Renal cortical epithelial cell (primary cell): ENCODE measurements around the gene HEMGN. TPM values are rescaled to one million over a fixed set of nuclear protein-coding genes. Genes with fewer than 3 reads are reported as not detected.
A peak's percentile ranks its signal among the peaks of the same experiment; 100 is the strongest.

Experiments
- DNase-seq: peaks from one replicate; pipeline ENCODE4 v3.0.0-alpha.2; 2011; ENCODE audit warnings: low read depth
- total RNA-seq: library from RNA; depleted of rRNA; stranded (reverse); fragments of >200 nt; gene quantifications from 2 replicates; pipeline ENCODE4 v1.2.3, GENCODE V29; 2014

HEMGN gene
- total RNA-seq, 1 donor from 2014 or later, result not detected

DNA sequence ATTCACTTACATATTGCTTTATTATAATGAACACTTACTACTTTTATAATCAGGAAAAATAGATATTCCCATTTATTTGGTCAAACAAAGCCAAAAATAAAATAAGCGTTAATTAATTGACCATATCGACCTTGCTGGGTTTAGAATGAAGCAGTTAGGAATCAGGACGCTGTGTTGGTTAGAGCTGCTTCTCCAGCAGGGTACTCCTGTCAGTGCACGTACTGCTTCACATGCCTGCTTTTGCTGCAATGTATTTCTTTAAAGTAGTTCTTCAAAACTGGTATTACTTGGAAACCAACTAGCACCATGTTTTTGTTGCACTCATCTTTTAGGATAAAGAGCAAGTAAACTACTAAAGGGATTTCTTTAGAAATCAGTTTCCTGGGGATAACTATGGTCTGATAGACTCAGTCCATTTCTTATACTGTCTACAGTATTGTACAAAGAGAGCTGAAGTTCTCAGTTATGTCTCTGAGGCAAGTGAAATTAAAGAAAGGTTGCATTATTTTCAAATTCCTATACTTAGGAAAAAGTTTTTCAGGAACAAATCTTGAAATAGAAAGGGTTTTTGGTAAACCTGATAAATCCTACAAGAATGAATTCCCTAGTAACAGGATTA, 8.9 kb downstream of the HEMGN start:
- DNase-seq, result no peak

GRCh38 chr9:97925497-97926334, 12.3 kb downstream of the HEMGN start:
- DNase-seq, result no peak

DNA sequence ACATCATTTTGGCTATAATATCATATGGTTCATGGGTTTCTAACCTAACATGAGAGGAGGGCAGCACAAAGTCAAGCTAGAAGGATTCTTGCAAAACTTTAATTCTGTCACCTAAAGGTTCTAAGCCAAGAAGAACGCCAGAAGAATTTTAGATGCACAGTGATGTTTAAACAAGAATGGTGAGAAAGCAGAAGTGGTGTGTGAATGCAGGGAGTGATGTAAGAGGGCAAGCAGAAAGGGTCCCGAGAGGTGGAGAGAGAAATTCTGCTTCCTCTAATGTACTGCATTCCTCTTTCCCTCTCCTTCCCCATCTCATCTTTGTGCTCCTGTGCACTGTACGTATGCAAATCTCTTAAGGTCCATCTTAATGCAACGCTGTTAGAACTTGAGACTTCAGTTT, 13.6 kb downstream of the HEMGN start:
- no peak for DNase-seq

GRCh38 chr9:97923529-97924108, 14.4 kb downstream of the HEMGN start:
- DNase-seq, result peak; percentile 70

- peak; percentile 94 for DNase-seq
Observed at GRCh38 chr9:97921959-97922724, 15.8 kb downstream of the HEMGN start, which contains the start of gene TRMO. Gene TRMO, minus strand, starts transcription at chr9:97922500. Its CDS starts 7 bp downstream, at chr9:97922493.

DNA sequence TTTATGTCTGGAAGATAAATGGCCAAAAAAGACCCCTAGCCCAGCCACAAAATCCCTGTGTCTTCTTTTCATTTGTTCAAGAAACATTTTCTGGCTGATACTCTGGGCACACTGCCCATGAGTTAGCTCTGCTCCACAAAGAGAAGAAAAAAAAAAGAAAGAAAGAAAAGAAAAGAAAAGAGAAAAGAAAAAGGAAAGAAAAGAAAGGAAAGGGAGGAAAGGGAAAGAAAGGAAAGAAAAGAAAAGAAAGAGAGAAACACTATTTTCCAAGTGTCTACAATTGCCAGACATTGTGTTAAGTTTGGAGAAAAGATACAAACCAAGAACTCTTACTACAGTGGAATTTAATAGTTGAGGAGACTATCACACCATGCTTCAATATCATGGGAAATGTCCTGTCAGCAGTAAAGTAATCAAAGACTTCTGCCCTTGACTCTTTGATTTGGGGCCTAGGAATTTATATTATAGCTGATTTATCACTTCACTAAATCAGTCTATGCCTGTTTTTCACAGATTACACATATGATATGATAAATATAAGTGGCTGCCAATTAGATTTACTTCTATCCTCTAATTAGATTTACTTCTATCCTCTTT, 18.7 kb downstream of the HEMGN start:
- DNase-seq, result no peak

- no peak for DNase-seq
Observed at GRCh38 chr9:97918611-97919010, 19.4 kb downstream of the HEMGN start.

- DNase-seq, result no peak
Observed at GRCh38 chr9:97911970-97912369, 26.0 kb downstream of the HEMGN start.

DNA sequence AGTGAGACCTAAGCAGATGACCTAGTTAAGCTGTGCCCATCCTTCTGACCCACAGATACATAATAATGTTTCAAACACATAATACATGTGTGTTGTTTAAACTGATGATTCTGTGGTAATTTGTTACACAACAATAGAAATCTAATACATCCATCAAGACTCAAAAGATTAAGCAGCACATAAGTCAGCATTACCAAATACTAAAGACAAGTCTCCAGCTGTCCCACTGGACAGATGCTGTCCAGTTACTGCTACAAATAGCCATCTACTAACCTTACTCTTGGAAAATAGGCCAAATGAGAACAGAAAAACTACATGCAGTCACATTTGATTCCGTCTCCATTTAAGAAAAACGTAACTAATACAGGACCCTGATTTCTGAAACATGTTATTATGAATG, 26.4 kb downstream of the HEMGN start:
- DNase-seq, result no peak

DNA sequence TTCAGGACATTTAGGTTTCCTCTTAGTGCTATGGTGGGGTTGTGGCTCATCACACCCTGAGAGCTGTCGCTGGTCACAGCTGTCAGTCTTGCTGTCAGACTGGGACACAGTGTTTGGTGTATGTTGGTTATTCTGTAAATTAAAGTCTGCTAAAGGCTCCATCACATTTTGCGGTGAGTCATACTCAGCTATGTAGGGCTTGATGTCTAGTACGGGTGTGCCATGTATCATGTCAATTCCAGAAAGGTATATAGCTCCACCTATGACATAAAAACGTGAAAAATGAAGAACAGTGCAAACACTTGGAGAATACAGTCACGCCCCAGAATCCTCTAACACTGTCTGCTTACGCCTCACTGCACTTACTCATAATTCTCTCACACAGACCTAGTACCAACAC, 27.6 kb downstream of the HEMGN start:
- DNase-seq, result no peak

DNA sequence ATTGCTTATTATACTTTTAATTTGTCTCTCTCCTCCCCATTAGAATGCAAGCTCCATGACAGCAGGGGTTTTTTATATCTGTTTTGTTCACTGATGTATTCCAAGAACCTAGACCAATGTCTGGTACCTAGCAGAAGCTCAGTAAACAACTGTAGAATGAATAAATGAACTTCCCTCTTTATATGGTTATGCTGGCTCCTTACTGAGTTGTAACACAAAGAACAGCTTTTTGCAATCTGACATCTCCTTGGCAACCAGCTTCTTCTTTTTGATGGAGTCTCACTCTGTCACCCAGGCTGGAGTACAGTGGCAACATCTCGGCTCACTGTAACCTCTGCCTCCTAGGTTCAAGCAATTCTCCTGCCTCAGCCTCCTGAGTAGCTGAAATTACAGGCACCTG, 29.3 kb downstream of the HEMGN start:
- DNase-seq, result no peak

GRCh38 chr9:97907632-97908031, 30.3 kb downstream of the HEMGN start:
- DNase-seq, result no peak

GRCh38 chr9:97907046-97907445, 30.9 kb downstream of the HEMGN start:
- no peak for DNase-seq

DNA sequence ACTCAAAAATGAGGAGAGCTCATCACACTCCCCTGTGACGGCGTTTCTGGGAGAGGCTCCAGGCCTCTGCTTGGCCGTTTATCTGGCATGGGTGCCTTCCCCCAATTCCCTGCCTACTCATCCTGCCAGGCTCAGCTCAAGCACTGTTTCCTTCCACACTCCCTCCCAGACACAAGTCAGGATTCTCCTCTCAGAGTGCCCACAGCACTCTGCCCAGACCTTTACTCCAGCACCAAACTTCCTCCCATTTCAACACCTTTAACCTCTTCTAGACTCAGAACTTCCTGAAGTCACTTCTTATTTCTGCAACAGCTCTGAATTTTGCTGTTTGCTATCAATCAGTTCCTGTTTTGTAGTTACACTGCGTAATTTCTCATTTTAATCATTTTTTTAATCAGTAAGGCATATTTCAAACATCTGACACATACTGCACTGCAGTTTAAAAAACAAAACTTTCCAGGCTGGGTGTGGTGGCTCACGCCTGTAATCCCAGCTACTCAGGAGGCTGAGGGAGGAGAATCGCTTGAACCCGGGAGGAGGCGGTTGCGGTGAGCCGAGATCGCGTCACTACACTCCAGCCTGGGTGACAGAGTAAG, 31.6 kb downstream of the HEMGN start:
- DNase-seq, result no peak

- no peak for DNase-seq
Observed at GRCh38 chr9:97905228-97905627, 32.7 kb downstream of the HEMGN start.

DNA sequence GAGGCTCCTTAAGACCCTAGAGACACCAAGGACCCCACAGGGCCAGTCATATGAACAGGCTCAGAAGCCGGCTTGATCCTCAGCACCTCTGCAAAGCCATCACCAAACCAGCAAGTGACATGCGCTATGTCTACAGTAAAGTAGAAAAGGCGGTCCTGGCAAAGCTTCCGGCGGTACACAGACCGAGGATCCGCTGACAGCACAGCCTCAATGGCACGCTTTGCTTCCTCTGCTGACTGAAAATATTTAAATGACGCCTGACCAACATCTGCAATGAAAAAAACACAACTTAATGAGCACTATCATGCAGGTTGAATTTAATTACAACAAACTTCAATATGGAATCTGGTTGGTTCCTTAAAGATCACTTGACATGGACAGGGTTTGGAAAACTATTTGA, 33.2 kb downstream of the HEMGN start:
- DNase-seq, result no peak

- no peak for DNase-seq
Observed at GRCh38 chr9:97903177-97903576, 34.8 kb downstream of the HEMGN start.

GRCh38 chr9:97900738-97901565, 37.0 kb downstream of the HEMGN start:
- peak; percentile 59 for DNase-seq

GRCh38 chr9:97900103-97900737, 37.8 kb downstream of the HEMGN start:
- DNase-seq, result peak; percentile 24
